Prostate gland (tissue), 2 donors: ENCODE results near the gene PFKP.

Experiments used
- CTCF ChIP-seq, 4 experiments: fragments of 200-600 bp in 2 of 4; fragments of 450-650 bp in 2 of 4; sonication (generic) in 2 of 4; IDR thresholded peaks; 1 replicate in 3 of 4; 2 replicates in 1 of 4; pipeline ENCODE4 v1.5.1; 2016 to 2019; ENCODE audit warnings: antibody characterized with exemption in 4 of 4, mild to moderate bottlenecking in 2 of 4, moderate library complexity in 2 of 4
- POLR2A ChIP-seq: fragments of 450-650 bp; IDR thresholded peaks from one replicate; pipeline ENCODE4 v1.6.1; 2016; ENCODE audit warnings: antibody characterized with exemption, mild to moderate bottlenecking
- POLR2AphosphoS5 ChIP-seq: sonication (generic); formaldehyde crosslinking; IDR thresholded peaks from one replicate; pipeline ENCODE4 v1.6.1; 2017; ENCODE audit warnings: antibody characterized with exemption

GRCh38 chr10:3125527-3126170 is 58.3 kb downstream of the PFKP start:
- no peak for TF ChIP-seq POLR2A
- no peak for TF ChIP-seq CTCF (IDR thresholded peaks at IDR 0.05)
- no peak for TF ChIP-seq POLR2AphosphoS5
